Liver (tissue), 9 donors: ENCODE results near the gene TMEM272. TPM values are rescaled to one million over a fixed set of nuclear protein-coding genes. Genes with fewer than 3 reads are reported as not detected.

Experiments
- DNase-seq: peaks from one replicate; pipeline ENCODE4 v3.0.0-alpha.2; 2017; ENCODE audit warnings: low spot score
- H3K27ac ChIP-seq, 2 donors: one replicate each; pipeline ENCODE4 v1.7.0; 2013; ENCODE audit warnings: inconsistent platforms in 2 of 2, low read length in 2 of 2, control low read depth in 1 of 2, low read depth in 1 of 2, mild to moderate bottlenecking in 1 of 2
- H3K27me3 ChIP-seq, 4 donors: one replicate each; pipeline versions ENCODE4 v1.6.1 to v1.7.0; 2013; ENCODE audit warnings: low read length in 3 of 4, inconsistent platforms in 1 of 4, mild to moderate bottlenecking in 1 of 4, moderate library complexity in 1 of 4; ENCODE audit not compliant: control insufficient read depth in 4 of 4, insufficient read depth in 4 of 4
- H3K36me3 ChIP-seq, 4 donors: one replicate each; pipeline versions ENCODE4 v1.6.1 to v1.7.0; 2013; ENCODE audit warnings: low read length in 3 of 4, mild to moderate bottlenecking in 3 of 4, low read depth in 1 of 4, moderate library complexity in 1 of 4; ENCODE audit not compliant: control insufficient read depth in 4 of 4, insufficient read depth in 3 of 4
- H3K4me1 ChIP-seq, 4 donors: one replicate each; pipeline versions ENCODE4 v1.6.1 to v1.7.0; 2013; ENCODE audit warnings: low read length in 3 of 4, mild to moderate bottlenecking in 3 of 4, moderate library complexity in 1 of 4; ENCODE audit not compliant: control insufficient read depth in 4 of 4, insufficient read depth in 4 of 4
- H3K4me3 ChIP-seq, 3 donors: one replicate each; pipeline versions ENCODE4 v1.6.1 to v1.7.0; 2013; ENCODE audit warnings: low read length in 3 of 3, control low read depth in 1 of 3, low read depth in 1 of 3, mild to moderate bottlenecking in 1 of 3
- H3K9ac ChIP-seq, 2 donors: one replicate each; pipeline ENCODE4 v1.7.0; 2013; ENCODE audit warnings: low read length in 2 of 2, mild to moderate bottlenecking in 2 of 2, moderate library complexity in 2 of 2, control low read depth in 1 of 2, low read depth in 1 of 2
- H3K9me3 ChIP-seq, 4 donors: one replicate each; pipeline versions ENCODE4 v1.6.1 to v1.7.0; 2013; ENCODE audit warnings: low read length in 3 of 4; ENCODE audit not compliant: control insufficient read depth in 4 of 4
- ATF3 ChIP-seq: IDR thresholded peaks from 2 replicates; pipeline ENCODE4 v1.6.1; 2016; ENCODE audit warnings: antibody characterized with exemption
- EGR1 ChIP-seq, 2 donors: IDR thresholded peaks; 2 replicates each; pipeline ENCODE4 v1.6.1; 2016 to 2018; ENCODE audit warnings: antibody characterized with exemption in 2 of 2, low read depth in 2 of 2
- FOXA1 ChIP-seq: IDR thresholded peaks from 2 replicates; pipeline ENCODE4 v1.6.1; 2016; ENCODE audit warnings: antibody characterized with exemption
- FOXA2 ChIP-seq: IDR thresholded peaks from 2 replicates; pipeline ENCODE4 v1.6.1; 2016; ENCODE audit warnings: antibody characterized with exemption
- GABPA ChIP-seq, 2 donors: IDR thresholded peaks in 1 of 2; conservative IDR thresholded peaks in 1 of 2; 2 replicates each; pipeline ENCODE4 v1.6.1; 2016; ENCODE audit warnings: antibody characterized with exemption in 2 of 2, mild to moderate bottlenecking in 1 of 2, moderate library complexity in 1 of 2
- HNF4A ChIP-seq, 2 donors: conservative IDR thresholded peaks; 2 replicates each; pipeline ENCODE4 v1.6.1; 2016; ENCODE audit warnings: antibody characterized with exemption in 2 of 2, mild to moderate bottlenecking in 2 of 2
- HNF4G ChIP-seq: IDR thresholded peaks from 2 replicates; pipeline ENCODE4 v1.6.1; 2016; ENCODE audit warnings: antibody characterized with exemption
- JUND ChIP-seq, 2 donors: IDR thresholded peaks; 2 replicates each; pipeline ENCODE4 v1.6.1; 2016; ENCODE audit warnings: antibody characterized with exemption in 2 of 2
- NR2F2 ChIP-seq: IDR thresholded peaks from 2 replicates; pipeline ENCODE4 v1.6.1; 2016; ENCODE audit warnings: antibody characterized with exemption
- RAD21 ChIP-seq, 2 donors: IDR thresholded peaks; 2 replicates each; pipeline ENCODE4 v1.6.1; 2016; ENCODE audit warnings: antibody characterized with exemption in 2 of 2, mild to moderate bottlenecking in 2 of 2
- REST ChIP-seq: IDR thresholded peaks from 2 replicates; pipeline ENCODE4 v1.6.1; 2016; ENCODE audit warnings: antibody characterized with exemption, mild to moderate bottlenecking
- RXRA ChIP-seq, 2 donors: IDR thresholded peaks; 2 replicates each; pipeline ENCODE4 v1.6.1; 2017 to 2018; ENCODE audit warnings: antibody characterized with exemption in 2 of 2, mild to moderate bottlenecking in 1 of 2
- SP1 ChIP-seq: IDR thresholded peaks from 2 replicates; pipeline ENCODE4 v1.6.1; 2018; ENCODE audit warnings: antibody characterized with exemption, mild to moderate bottlenecking
- TAF1 ChIP-seq: conservative IDR thresholded peaks from 2 replicates; pipeline ENCODE4 v1.6.1; 2016; ENCODE audit warnings: antibody characterized with exemption, mild to moderate bottlenecking
- YY1 ChIP-seq: IDR thresholded peaks from 2 replicates; pipeline ENCODE4 v1.6.1; 2016; ENCODE audit warnings: antibody characterized with exemption, mild to moderate bottlenecking
- ZBTB33 ChIP-seq: IDR thresholded peaks from 2 replicates; pipeline ENCODE4 v1.6.1; 2016; ENCODE audit warnings: antibody characterized with exemption
- WGBS: extraction: QIAGEN DNeasy Blood & Tissue Kit; methylation state at CpG from one replicate; pipeline ENCODE4 v1.1.7; 2013; 5-methylcytosine and 5-hydroxymethylcytosine counted together
- polyA plus RNA-seq, 2 donors: library from polyadenylated mRNA; stranded (reverse) in 1 of 2; unstranded in 1 of 2; fragments of 200-250 nt in 1 of 2; fragments of >200 nt in 1 of 2; fragmentation: Nextera tagmentation in 1 of 2; extraction: Ambion mirVana in 1 of 2; gene quantifications; one replicate each; pipeline versions ENCODE4 v1.2.1 to v1.2.3, GENCODE V29; 2013 to 2015
- total RNA-seq, 2 donors: library from RNA; depleted of rRNA; stranded (reverse); fragments of >200 nt; gene quantifications; one replicate each; pipeline ENCODE4 v1.2.3, GENCODE V29; 2014
- donor health status: healthy.
- donor health status: healthy.
- donor health status: healthy.
- donor health status: healthy.
- donor health status: healthy.

Gene TMEM272
- total and polyA plus RNA-seq, 4 donors: 0.02 to 0.42 (median 0.10) TPM

GRCh38 chr13:51796546-51796945 lies 48.4 kb downstream of the TMEM272 start:
- TF ChIP-seq RAD21 (IDR thresholded peaks at IDR 0.05): no peak
- no peak for TF ChIP-seq REST
- TF ChIP-seq RXRA (IDR thresholded peaks at IDR 0.05): no peak
- TF ChIP-seq HNF4A (conservative IDR thresholded peaks at IDR 0.05): no peak
- TF ChIP-seq TAF1: no peak
- TF ChIP-seq NR2F2: no peak
- TF ChIP-seq ZBTB33: no peak
- TF ChIP-seq FOXA2: no peak
- no peak for TF ChIP-seq YY1
- TF ChIP-seq EGR1 (IDR thresholded peaks at IDR 0.05; ENCODE audit: low read depth in 2 of 2): no peak
- no peak overlapping the region for H3K9ac ChIP-seq
- 90% methylated on average over 7 of the region's 7 CpGs for WGBS

GRCh38 chr13:51795419-51795818 lies 49.6 kb downstream of the TMEM272 start:
- no peak for DNase-seq
- no peak overlapping the region for H3K9ac ChIP-seq
- no peak overlapping the region for H3K4me3 ChIP-seq
- WGBS: 94% methylated on average over 2 of the region's 2 CpGs
- TF ChIP-seq ATF3 (no peak), ZBTB33 (no peak), RXRA (IDR thresholded peaks at IDR 0.05) (no peak), HNF4G (no peak), FOXA1 (no peak), REST (no peak), GABPA (IDR thresholded peaks at IDR 0.05 in 1 of 2, conservative IDR thresholded peaks at IDR 0.05 in 1 of 2) (no peak), SP1 (no peak), EGR1 (IDR thresholded peaks at IDR 0.05; ENCODE audit: low read depth in 2 of 2) (no peak), FOXA2 (no peak), NR2F2 (no peak), JUND (IDR thresholded peaks at IDR 0.05) (no peak), HNF4A (conservative IDR thresholded peaks at IDR 0.05) (no peak), YY1 (no peak), RAD21 (IDR thresholded peaks at IDR 0.05) (no peak)
- H3K27me3 ChIP-seq: no peaks in the 10 kb centered on the region
- peaks cover 0 to 5% (median under 1%) of the 10 kb centered on the region in 4 donors for H3K36me3 ChIP-seq
- H3K27ac ChIP-seq: no peak overlapping the region
- H3K4me1 ChIP-seq: peaks cover 0 to 6% (median 1%) of the 10 kb centered on the region in 4 donors
- no peaks in the 10 kb centered on the region for H3K9me3 ChIP-seq

More at GRCh38 chr13:51796546-51796945, 48.4 kb downstream of the TMEM272 start:
- no peak for DNase-seq
- H3K27ac ChIP-seq: no peak overlapping the region
- H3K27me3 ChIP-seq: no peaks in the 10 kb centered on the region
- peaks cover 0 to 14% (median 5%) of the 10 kb centered on the region in 4 donors for H3K4me1 ChIP-seq
- no peaks in the 10 kb centered on the region for H3K9me3 ChIP-seq
- peaks cover 0 to 5% (median 0%) of the 10 kb centered on the region in 4 donors for H3K36me3 ChIP-seq
- H3K4me3 ChIP-seq: no peak overlapping the region
